GM19468 (cell line): Measurements from ENCODE around the gene HDLBP.

ENCODE experiments used
- ATAC-seq: cut with Tn5 transposase; IDR thresholded peaks from one replicate; pipeline ENCODE4 v1.9.1; 2021; ENCODE audit warnings: mild to moderate bottlenecking, moderate library complexity, moderate number of reproducible peaks; ENCODE audit not compliant: unreplicated experiment; ENCODE audit errors: extremely low read depth

The HDLBP gene

GRCh38 chr2:241183221-241183620 lies 132.3 kb downstream of the HDLBP start:
- no peak for ATAC-seq

GRCh38 chr2:241182531-241183133 lies 132.8 kb downstream of the HDLBP start:
- ATAC-seq = no peak

- ATAC-seq = no peak
These were observed 133.3 kb downstream of the HDLBP start for GRCh38 chr2:241182126-241182525.

GRCh38 chr2:241180495-241180894 lies 135.0 kb downstream of the HDLBP start:
- no peak for ATAC-seq

GRCh38 chr2:241179899-241180298 lies 135.6 kb downstream of the HDLBP start:
- ATAC-seq = no peak

GRCh38 chr2:241178961-241179360 lies 136.5 kb downstream of the HDLBP start:
- no peak for ATAC-seq

GRCh38 chr2:241177526-241178334 lies 137.7 kb downstream of the HDLBP start:
- ATAC-seq = no peak
